Hematopoietic multipotent progenitor cell treated with erythropoietin and hydrocortisone succinate and interleukin-3 and kit ligand, for 8 days (in vitro differentiated cells): ENCODE measurements around the gene CEPT1.
"Not testable (repeated sequence)": the region's sequence is repeated elsewhere in the genome, so short reads cannot be mapped to it uniquely, and the experiment has no call there.

Experiments
- DNase-seq: peaks from one replicate; pipeline ENCODE4 v3.0.0-alpha.2; 2015

Gene CEPT1

DNA sequence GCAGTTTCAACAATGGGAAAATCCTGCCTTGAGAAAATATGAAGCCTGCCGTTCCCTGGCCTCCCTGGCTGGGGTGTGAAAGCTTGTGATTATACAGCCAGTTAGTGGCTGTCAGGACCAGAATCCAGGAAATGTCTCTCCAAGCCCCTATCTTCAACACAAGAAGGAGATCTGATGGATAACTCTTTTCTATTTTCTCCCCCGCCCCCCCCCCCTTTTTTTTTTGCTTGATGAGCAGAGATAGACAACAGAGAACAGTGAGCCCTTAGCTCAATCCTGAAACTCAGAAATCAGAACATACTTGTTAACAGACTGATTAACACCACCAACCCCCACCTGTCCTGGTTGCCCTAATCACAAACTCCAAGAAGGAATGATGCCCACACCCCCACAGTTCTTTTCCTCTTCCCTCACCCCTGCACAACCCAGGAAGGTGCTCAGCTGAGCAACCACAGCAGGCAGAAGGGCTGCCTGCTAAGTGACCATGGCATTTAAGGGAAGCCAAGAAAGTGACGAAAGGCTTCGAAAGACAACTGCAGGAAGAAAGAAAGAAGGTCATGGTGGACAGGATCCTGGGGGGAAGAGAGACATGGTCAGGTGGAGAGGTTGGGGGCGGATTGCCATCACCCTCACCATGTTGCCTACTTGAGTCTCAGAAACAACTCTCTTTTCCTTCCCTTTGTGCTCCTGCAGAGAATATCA, 72.8 kb downstream of the CEPT1 start:
- DNase-seq, result peak; percentile 42

GRCh38 chr1:111213412-111213811, 73.4 kb downstream of the CEPT1 start:
- peak; percentile 58 for DNase-seq

GRCh38 chr1:111214074-111214801, 74.2 kb downstream of the CEPT1 start:
- DNase-seq, result peak; percentile 97

DNA sequence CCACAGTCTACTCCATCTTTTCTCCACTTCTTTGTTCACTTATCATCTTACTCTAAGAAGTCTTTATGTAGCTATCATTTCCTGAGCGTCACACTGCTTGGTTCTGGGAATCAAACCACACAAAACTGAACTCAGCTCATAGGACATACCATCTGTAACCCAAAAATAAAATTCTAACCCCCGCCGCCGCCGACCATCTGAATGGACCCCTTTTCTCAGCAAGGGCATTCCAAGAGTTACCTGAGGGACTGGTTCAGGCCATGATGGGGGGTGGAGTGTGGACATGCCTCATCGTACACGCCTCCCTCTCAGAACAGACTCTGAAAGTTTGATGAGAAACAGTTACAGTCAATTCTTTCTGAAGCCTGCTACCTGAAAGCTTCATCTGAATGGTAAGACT, 74.9 kb downstream of the CEPT1 start:
- DNase-seq, result no peak

GRCh38 chr1:111215285-111215684, 75.3 kb downstream of the CEPT1 start:
- not testable (repeated sequence) for DNase-seq

DNA sequence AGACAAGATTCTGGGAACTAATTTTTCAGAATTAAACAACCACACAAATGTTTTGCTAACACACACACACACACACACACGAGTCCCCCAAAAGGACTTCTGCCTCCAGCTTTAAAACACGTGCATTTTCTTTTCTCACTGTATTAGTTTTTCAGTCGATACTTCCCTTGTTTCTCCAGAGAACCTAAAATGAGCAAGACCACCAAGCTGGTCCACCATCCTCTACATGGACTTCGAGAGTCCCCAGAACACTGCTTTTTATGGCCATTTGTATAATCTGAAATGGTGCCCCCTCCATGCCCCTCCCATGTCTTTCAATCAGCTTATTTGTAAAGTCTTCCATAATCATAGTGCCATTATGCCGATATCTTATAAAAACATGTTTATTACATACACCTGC, 76.7 kb downstream of the CEPT1 start:
- DNase-seq, result peak; percentile 8

GRCh38 chr1:111217183-111217910, 77.3 kb downstream of the CEPT1 start:
- DNase-seq, result no peak

DNA sequence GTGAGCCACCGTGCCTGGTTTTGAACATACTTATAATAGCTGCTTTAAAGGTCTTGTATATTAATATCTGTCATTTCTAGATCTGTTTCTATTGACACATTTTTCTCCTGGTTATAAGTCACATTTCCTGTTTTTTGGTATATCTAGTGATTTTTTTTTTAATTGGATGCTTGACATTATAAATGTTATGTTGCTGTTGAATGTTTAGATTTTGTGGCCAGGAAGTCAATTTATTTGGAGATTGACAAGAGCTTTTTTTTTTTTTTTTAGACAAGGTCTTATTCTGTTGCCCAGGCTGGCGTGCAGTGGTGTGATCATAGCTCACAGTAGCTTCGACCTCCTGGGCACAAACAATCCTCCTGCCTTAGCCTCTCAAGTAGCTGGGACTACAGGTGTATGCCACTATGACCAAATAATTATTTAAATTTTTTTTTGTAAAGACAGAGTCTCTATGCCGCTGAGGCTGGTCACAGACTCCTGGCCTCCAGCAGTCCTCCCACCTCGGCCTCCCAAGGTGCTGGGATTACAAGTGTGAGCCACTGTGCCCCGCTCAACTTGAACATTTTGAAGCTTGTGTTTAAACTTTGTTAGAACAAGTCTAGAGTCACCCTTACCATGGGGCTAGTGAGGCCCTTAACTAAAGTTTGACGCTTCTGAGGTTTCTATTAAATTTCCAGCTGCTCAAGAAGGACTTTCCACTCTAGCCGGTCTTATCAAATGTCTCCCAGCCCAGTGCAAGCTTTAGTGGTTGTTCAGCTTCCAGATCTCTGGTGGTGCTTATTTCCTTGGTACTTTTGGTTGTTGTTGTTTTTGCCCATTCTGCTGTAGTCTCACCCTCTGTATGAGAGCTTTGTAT, 78.9 kb downstream of the CEPT1 start:
- peak; percentile 57 for DNase-seq

GRCh38 chr1:111219557-111220286, 79.7 kb downstream of the CEPT1 start:
- DNase-seq, result no peak

- no peak for DNase-seq
These were observed 80.4 kb downstream of the CEPT1 start for GRCh38 chr1:111220302-111220890.

DNA sequence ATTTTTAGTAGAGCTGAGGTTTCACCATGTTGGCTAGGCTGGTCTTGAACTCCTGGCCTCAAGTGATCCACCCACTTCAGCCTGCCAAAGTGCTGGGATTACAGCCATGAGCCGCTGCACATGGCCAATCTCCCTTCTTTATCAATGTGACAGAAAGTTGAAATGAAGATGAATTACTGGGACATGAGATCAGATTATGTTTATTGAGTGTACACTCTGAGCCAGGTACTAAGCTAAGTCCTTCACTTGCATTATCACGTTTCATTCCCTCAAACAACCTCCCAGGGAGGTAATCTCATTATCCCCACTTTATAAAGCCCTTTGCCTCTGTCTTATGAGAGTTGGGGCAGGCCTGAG, 81.2 kb downstream of the CEPT1 start:
- DNase-seq, result no peak

DNA sequence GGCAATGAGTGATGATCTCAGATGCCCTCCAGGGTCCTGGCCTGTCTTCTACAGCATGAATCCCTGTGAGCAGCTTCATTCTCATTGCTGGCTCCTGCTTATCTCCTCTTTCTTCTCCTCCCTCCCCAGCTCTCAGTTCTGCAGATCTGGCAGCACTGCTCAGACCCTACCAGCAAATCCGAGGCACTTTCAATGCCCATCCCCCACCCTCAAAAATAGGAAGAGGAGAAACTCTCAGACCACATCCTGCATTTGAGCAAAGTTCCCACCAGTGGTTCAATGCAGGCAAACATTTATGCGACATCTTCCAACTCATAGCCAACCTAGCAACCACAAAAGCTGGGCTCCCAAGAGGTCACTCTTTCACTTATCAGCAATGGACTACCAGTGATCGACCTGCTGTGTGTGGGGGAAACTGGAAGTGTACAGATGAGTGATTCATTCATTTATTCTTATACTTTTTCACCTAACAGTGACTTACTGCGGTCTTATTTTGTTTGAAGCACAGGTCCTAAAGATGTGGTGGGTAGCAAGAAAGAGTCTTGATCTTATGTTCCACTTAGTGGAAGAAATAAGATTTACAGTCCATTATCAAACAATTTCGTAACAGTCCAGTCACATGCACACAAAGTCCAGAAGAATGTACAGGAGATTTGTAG, 81.7 kb downstream of the CEPT1 start:
- peak; percentile 80 for DNase-seq

DNA sequence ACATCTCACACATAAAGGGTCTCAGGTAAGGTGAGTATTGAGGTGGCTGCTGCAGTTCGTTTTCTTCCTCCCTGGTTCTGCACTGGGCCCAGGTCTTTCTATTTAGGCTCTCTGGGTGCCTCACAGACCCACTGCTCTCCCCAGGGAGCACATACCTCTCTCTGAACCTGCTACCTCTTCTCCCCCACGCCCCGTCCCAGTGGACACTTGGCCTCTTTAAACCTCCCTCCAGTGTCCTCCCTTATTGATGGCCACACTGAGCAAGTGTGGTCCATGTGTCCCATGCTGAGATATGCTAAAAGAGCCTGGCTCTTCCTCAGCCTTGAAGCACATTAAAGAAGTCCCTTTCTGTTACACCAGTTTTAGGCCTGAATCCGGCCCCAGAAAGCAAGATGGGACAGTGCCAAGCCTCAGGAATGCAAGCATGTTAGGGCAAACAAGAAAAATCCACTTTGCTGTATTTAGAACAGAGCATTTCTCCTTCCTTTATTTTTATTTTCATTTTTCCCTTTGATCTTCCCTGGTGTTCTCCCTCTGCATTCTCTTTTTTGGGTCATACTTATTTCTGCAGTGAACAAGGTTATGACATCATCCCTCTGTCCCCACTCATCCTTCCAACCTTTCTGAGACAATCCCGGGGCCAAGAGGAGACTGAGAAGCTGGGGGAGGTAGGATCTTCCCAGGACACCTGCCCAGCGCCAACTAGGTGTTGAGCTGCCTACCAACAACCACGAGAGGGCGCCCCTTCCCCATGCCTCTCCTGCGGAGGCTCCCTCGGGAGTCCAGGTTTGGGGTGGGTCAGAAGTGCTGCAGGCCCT, 82.5 kb downstream of the CEPT1 start:
- peak; percentile 81 for DNase-seq

GRCh38 chr1:111223126-111223685, 83.2 kb downstream of the CEPT1 start:
- DNase-seq, result no peak

- DNase-seq, result peak; percentile 40
These were observed 85.1 kb downstream of the CEPT1 start for GRCh38 chr1:111225091-111225490.

GRCh38 chr1:111225717-111226400, 85.8 kb downstream of the CEPT1 start:
- peak; percentile 13 for DNase-seq

DNA sequence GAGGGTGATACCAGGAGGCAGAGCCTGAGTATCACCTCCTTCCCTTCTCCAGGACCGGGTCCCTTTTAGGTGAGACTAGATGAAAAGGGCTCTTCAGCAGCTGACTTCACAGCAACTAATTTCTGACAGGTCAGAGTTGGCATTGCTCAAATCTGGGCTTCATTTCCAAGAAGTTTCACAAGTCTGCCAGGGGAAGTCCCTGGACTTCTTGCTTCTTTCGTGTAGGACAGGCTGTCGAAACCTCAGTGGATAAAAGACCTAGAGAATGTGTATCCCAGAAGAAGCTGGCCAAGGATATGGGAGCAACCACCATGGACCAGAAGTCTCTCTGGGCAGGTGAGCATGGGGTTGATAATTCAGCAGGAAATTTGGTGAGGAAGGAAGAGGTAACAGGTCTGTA, 87.4 kb downstream of the CEPT1 start, which contains the start of gene CHI3L2:
TSS of gene CHI3L2 (plus strand) at position 280 of the 400 bp plus-strand sequence. CDS start at position 297, 17 bp downstream.
- no peak for DNase-seq

- no peak for DNase-seq
These were observed 88.1 kb downstream of the CEPT1 start for GRCh38 chr1:111227851-111228747.
